Right ventricle myocardium inferior (tissue), 1 donor: ENCODE measurements around the gene RHBDD1. TPM values are rescaled to one million over a fixed set of nuclear protein-coding genes. Genes with fewer than 3 reads are reported as not detected.

Experiments used
- ATAC-seq: fragments of 200-7000 bp; cut with Tn5 transposase; one replicate; pipeline ENCODE4 v1.9.1; 2020; ENCODE audit warnings: mild to moderate bottlenecking, moderate library complexity
- DNase-seq: peaks from one replicate; pipeline ENCODE4 v3.0.0; 2021; ENCODE audit errors: missing footprints
- intact Hi-C: fragments of 100-400 bp; cut with DNase I; formaldehyde crosslinking; loops from one replicate; pipeline ENCODE4 v1.11.0; 2022
- total RNA-seq: library from RNA; stranded (reverse); fragmentation: NEBNext Ultra II Directional; extraction: Animal tissue kit (Norgen Biotek cat#: 25700); gene quantifications from one replicate; pipeline ENCODE4 v1.2.1, GENCODE V29; 2021
- donor health status: DM: no; HTN: yes; CAD: no; lungs with severe emphysema.

The RHBDD1 gene
- total RNA-seq, 1 donor from 2014 or later, result 30.5 TPM

GRCh38 chr2:226953826-226954225 lies 118.0 kb downstream of the RHBDD1 start:
- DNase-seq (no peak), ATAC-seq (no peak)
- intact Hi-C loops, result no loop called here

GRCh38 chr2:226956659-226957058 lies 120.8 kb downstream of the RHBDD1 start:
- ATAC-seq (peak; percentile 82), DNase-seq (no peak)
- intact Hi-C loops, result no loop called here

GRCh38 chr2:226959418-226959817 lies 123.6 kb downstream of the RHBDD1 start:
- DNase-seq, result no peak
- no peak for ATAC-seq
- intact Hi-C loops, result no loop called here

- DNase-seq (no peak), ATAC-seq (no peak)
- intact Hi-C loops, result no loop called here
Observed at GRCh38 chr2:226962176-226962773, 126.4 kb downstream of the RHBDD1 start.

- DNase-seq (no peak), ATAC-seq (no peak)
- intact Hi-C loops, result no loop called here
Observed at GRCh38 chr2:226963528-226963927, 127.7 kb downstream of the RHBDD1 start.

DNA sequence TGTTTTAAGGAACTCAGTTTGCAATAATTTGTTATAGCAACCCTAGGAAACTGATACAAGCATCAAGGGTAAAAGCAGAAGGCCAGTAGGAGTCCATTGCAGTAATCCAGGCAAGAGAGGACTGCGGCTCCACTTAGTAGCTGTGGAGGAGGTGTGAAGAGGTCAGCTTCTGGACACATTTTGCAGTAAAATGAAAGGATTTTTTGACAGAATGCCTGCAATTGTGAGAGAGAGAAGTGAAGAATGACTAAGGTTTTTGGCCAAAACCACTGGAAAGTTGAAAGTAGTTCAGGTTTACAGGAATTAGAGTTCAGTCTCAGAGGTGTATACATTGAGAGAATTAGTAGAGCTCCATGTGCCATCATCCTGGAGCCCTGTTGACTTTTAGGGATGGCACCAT lies 129.5 kb downstream of the RHBDD1 start:
- no peak for DNase-seq
- ATAC-seq, result no peak
- intact Hi-C loops, result no loop called here

GRCh38 chr2:226969417-226970080 lies 133.7 kb downstream of the RHBDD1 start:
- no peak for DNase-seq
- intact Hi-C loops, result no loop called here
- ATAC-seq, result no peak

DNA sequence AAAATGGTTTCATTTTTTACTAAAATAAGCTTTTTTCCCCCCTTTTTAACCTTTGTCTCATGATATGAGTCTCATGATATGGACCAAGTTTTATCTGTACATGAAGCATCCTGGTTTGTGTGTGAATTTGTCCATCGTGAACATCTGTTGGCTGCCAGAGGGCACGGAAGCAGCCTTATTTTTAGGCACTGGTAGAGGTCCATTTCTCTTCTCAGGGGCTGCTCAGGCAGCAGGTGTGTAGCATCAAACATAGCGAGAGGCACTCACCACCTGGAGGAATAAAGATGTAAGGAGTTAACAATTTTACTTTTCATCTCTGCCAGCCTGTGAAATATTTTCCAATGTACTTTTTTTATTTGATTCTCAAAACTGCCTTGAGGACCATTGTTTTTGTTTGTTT lies 134.5 kb downstream of the RHBDD1 start:
- intact Hi-C loops, result no loop called here
- no peak for ATAC-seq
- no peak for DNase-seq

GRCh38 chr2:226971084-226971483 lies 135.2 kb downstream of the RHBDD1 start:
- no peak for ATAC-seq
- intact Hi-C loops, result no loop called here

GRCh38 chr2:226971770-226972169 lies 135.9 kb downstream of the RHBDD1 start:
- ATAC-seq, result no peak
- DNase-seq, result no peak
- intact Hi-C loops, result no loop called here

More at GRCh38 chr2:226971084-226971483, 135.2 kb downstream of the RHBDD1 start:
- DNase-seq, result no peak

GRCh38 chr2:226973816-226974215 lies 138.0 kb downstream of the RHBDD1 start:
- ATAC-seq, result no peak
- DNase-seq, result no peak
- intact Hi-C loops, result no loop called here

- intact Hi-C loops, result no loop called here
- DNase-seq, result no peak
- ATAC-seq, result no peak
Observed at GRCh38 chr2:226977775-226978190, 141.9 kb downstream of the RHBDD1 start.

GRCh38 chr2:226978300-226978699 lies 142.4 kb downstream of the RHBDD1 start:
- intact Hi-C loops, result no loop called here
- no peak for ATAC-seq

GRCh38 chr2:226979004-226979403 lies 143.2 kb downstream of the RHBDD1 start:
- DNase-seq, result no peak
- intact Hi-C loops, result no loop called here
- ATAC-seq, result no peak

More at GRCh38 chr2:226978300-226978699, 142.4 kb downstream of the RHBDD1 start:
- no peak for DNase-seq

GRCh38 chr2:226981791-226982326 lies 146.0 kb downstream of the RHBDD1 start:
- DNase-seq, result no peak
- ATAC-seq, result no peak
- intact Hi-C loops, result loop anchor here (10.0 kb wide), 1 partner anchor 147 kb away; the partner anchor contains the start of gene RHBDD1

DNA sequence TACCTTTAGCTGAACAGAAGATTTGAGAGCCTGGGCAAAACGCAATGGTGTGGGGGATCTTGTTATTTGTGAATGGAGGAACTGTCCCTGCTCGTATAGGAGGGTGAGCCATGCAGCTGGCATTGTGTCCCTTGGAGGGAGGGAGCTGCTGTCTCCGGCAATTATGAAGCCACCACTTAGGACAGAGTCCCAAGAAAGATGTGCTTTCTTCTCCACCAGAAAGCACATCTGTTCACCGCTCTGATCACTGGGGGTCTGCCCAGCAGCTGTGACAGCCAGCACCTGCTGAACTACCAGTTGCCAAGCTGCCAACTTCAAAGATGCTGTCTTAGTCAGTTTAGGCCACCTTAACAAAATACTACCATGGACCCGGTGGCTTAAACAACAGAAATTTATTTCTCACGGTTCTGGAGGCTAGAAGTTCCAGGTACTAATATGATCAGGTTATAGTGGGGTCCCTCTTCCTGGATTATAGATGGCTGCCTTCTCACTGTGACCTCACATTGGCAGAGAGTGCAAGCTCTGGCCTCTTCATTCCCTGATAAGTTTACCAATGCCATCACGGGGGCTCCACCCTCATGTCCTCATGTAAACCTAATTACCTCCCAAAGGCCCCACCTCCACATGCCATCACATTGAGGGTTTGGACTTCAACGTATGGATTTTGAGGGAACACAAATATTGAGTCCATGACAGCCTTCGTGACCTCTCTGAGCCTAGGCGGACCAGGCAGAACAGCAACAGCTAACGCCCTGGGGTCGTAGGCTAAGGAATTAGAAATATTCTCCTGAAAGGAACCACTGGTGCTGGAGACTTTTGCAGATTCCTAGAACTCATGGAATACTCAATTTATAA lies 148.3 kb downstream of the RHBDD1 start:
- DNase-seq, result no peak
- peak; percentile 4 for ATAC-seq
- intact Hi-C loops, result loop anchor here (2.0 to 10.0 kb wide), 2 partner anchors 149 to 183 kb away; partner anchors contain the start of gene RHBDD1

GRCh38 chr2:226984750-226985582 lies 149.1 kb downstream of the RHBDD1 start:
- intact Hi-C loops, result loop anchor here (2.0 to 10.0 kb wide), 4 partner anchors 150 to 1313 kb away; partner anchors contain the start of gene RHBDD1
- ATAC-seq, result peak; percentile 69
- no peak for DNase-seq

GRCh38 chr2:226985583-226985946 lies 149.7 kb downstream of the RHBDD1 start:
- intact Hi-C loops, result loop anchor here (2.0 to 10.0 kb wide), 4 partner anchors 151 to 1313 kb away; partner anchors contain the start of gene RHBDD1
- DNase-seq, result no peak
- no peak for ATAC-seq
